ENCODE measurements around the gene ALPK3. TPM values are rescaled to one million over a fixed set of nuclear protein-coding genes. Genes with fewer than 3 reads are reported as not detected.

The ALPK3 gene
- total and polyA plus RNA-seq, 9 of the 15 experiments (the other 6 are each of a cell fraction or from before 2014, with no cell fraction given), result 0.04 to 1.0 (median 0.07) TPM; not detected in 2

- TF ChIP-seq REST (IDR thresholded peaks at IDR 0.05; ENCODE audit: borderline replicate concordance), result no peak
- no peak for TF ChIP-seq REST (CRISPR knock-in tag; IDR thresholded peaks at IDR 0.05; ENCODE audit: low read depth)
- no peak for TF ChIP-seq ZNF511 (CRISPR knock-in tag; IDR thresholded peaks at IDR 0.05)
- TF ChIP-seq ZBTB43 (CRISPR knock-in tag; IDR thresholded peaks at IDR 0.05), result no peak
- no peak for TF ChIP-seq HNRNPH1 (optimal IDR thresholded peaks at IDR 0.05; ENCODE audit: low read depth, low read length)
- TF ChIP-seq SMAD1 (IDR thresholded peaks at IDR 0.05; ENCODE audit: low read depth, low read length, partially characterized antibody), result no peak
- TF ChIP-seq NCOA4 (IDR thresholded peaks at IDR 0.05; ENCODE audit: partially characterized antibody), result no peak
- TF ChIP-seq DEAF1 (CRISPR knock-in tag; IDR thresholded peaks at IDR 0.05), result no peak
- TF ChIP-seq ZNF316 (IDR thresholded peaks at IDR 0.05), result no peak
These were observed 56.8 kb downstream of the ALPK3 start (continued) for GRCh38 chr15:84873997-84874396.

Measured in K562 (cell line).